ENCODE results near the gene SMCO1.
"Not testable (repeated sequence)": the region's sequence is repeated elsewhere in the genome, so short reads cannot be mapped to it uniquely, and the experiment has no call there.

SMCO1 gene

DNA sequence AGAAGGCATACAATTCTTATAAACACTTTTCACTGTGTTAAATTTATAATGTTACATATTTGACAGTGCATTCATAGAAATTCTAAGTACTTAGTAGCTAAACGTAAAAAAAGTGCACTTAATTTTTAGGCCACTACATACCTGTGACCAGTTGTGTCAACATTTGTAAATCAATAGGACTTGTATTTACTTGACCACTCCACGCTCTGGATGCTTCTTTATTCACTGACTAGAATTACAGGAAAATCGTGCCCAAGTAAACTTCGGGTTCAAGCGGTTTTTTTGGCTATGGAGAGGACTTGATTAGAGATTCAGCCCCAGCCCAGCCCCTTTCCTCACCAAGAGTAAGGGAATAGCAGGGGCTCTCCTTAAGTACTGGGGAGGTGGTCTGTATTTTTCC lies 31.4 kb upstream of the SMCO1 start:
- Histone ChIP-seq H3K4me3 (ENCODE audit: low read depth in 1 of 2, low read length in 2 of 2) (no peak overlapping the region), H3K9me3 (ENCODE audit: control insufficient read depth in 1 of 2, low read length in 2 of 2) (no peaks in the 10 kb centered on the region), H3K27ac (ENCODE audit: low read length) (no peak overlapping the region), H3K36me3 (ENCODE audit: control insufficient read depth in 1 of 2, insufficient read depth in 2 of 2, low read length in 2 of 2) (no peaks in the 10 kb centered on the region), H3K27me3 (ENCODE audit: low read depth, low read length) (no peaks in the 10 kb centered on the region), H3K4me1 (ENCODE audit: control insufficient read depth in 1 of 2, insufficient read depth in 2 of 2, low read length in 2 of 2) (no peaks in the 10 kb centered on the region)

DNA sequence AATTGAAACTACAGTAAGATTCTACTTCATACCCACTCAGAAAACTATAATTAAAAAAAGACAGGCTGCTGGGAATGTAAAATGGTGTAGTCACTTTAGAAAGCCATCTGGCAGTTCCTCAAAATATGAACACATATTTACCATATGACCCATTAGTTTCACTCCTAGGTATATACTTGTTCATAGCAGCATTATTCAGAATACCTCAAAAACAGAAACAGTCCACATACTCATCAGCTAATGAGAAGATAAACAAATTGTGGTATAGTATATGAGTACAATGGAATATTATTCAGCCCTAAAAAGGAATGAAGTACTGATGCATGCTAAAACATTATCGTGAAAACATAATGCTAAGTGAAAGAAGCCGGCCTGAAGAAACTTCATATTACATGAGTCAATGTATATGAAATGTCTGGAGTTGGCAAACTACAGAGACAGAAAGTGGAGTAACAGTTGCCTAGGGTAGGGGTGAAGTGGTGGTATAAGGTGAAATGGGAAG lies 29.4 kb upstream of the SMCO1 start:
- no peak overlapping the region for H3K27ac ChIP-seq (ENCODE audit: low read length)
- H3K36me3 ChIP-seq (ENCODE audit: control insufficient read depth in 1 of 2, insufficient read depth in 2 of 2, low read length in 2 of 2), result no peaks in the 10 kb centered on the region
- no peak overlapping the region for H3K4me3 ChIP-seq (ENCODE audit: low read depth in 1 of 2, low read length in 2 of 2)
- H3K27me3 ChIP-seq (ENCODE audit: low read depth, low read length), result no peaks in the 10 kb centered on the region
- H3K4me1 ChIP-seq (ENCODE audit: control insufficient read depth in 1 of 2, insufficient read depth in 2 of 2, low read length in 2 of 2), result no peaks in the 10 kb centered on the region
- H3K9me3 ChIP-seq (ENCODE audit: control insufficient read depth in 1 of 2, low read length in 2 of 2), result no peaks in the 10 kb centered on the region

DNA sequence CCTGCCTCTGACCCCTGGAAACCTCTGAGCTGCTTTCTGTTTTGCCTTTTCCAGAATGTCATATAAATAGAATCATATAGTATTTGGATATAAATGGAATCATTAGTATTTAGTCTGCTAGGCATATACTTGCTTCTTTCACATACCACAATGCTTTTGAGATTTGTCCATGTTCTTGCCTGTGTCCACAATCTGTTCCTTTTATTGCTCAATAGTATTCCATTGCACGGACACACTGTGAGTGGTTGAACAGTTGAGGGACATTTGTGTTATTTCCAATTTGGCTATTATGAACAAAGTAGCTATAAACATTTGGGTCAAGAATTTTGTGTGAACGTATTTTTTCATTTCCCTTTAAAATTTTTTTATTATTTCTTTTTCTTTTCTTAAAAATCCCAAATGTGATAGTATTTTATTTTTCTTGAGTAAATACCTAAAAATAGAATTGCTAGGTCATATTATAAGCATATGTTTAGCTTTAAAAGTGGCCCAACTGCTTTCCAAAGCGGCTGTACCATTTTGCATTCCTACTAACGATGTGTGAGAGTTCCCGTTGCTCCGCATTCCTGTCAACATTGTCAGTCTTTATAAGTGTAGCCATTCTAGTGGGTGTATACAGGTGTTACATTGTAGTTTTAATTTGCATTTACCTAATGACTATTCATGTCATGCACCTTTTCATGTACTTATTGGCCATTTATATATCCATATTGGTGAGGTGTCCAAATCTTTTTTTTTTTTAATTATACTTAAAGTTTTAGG lies 26.7 kb upstream of the SMCO1 start:
- H3K4me1 ChIP-seq (ENCODE audit: control insufficient read depth in 1 of 2, insufficient read depth in 2 of 2, low read length in 2 of 2), result no peaks in the 10 kb centered on the region
- H3K27ac ChIP-seq (ENCODE audit: low read length), result no peak overlapping the region
- H3K27me3 ChIP-seq (ENCODE audit: low read depth, low read length), result no peaks in the 10 kb centered on the region
- no peak overlapping the region for H3K4me3 ChIP-seq (ENCODE audit: low read depth in 1 of 2, low read length in 2 of 2)
- no peaks in the 10 kb centered on the region for H3K9me3 ChIP-seq (ENCODE audit: control insufficient read depth in 1 of 2, low read length in 2 of 2)
- no peaks in the 10 kb centered on the region for H3K36me3 ChIP-seq (ENCODE audit: control insufficient read depth in 1 of 2, insufficient read depth in 2 of 2, low read length in 2 of 2)

DNA sequence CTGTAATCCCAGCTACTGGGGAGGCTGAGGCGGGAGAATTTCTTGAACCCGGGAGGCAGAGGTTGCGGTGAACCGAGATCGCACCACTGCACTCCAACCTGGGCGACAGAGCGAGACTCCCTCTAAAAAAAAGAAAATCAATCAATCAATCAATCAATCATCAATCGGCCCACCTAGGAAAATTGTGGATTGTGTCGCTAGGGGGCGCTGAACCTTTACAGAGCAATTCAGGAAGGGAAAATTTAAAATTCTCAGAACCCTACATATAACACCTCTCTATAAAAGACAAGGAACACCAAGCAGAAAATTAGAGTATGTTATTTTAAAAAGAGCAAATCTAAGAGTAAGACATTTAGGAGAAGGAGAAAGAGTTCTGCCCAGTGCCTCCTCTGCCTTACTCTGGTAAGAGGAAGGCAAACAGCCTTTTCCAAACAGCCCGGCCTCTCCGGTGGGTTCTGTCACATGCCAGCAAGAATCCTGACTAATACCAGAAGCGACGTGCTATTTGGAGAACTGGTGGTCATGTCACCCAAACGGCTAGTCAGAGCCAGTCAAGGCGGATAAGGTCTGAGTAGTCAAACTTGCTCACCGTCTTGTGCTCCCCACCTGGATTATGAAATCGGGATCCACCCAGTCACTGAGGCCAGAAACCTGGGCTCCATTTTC lies 22.3 kb upstream of the SMCO1 start:
- H3K36me3 ChIP-seq (ENCODE audit: control insufficient read depth in 1 of 2, insufficient read depth in 2 of 2, low read length in 2 of 2), result no peaks in the 10 kb centered on the region
- H3K4me3 ChIP-seq (ENCODE audit: low read depth in 1 of 2, low read length in 2 of 2), result no peak overlapping the region
- H3K9me3 ChIP-seq (ENCODE audit: control insufficient read depth in 1 of 2, low read length in 2 of 2), result no peaks in the 10 kb centered on the region
- H3K4me1 ChIP-seq (ENCODE audit: control insufficient read depth in 1 of 2, insufficient read depth in 2 of 2, low read length in 2 of 2), result no peaks in the 10 kb centered on the region
- no peak overlapping the region for H3K27ac ChIP-seq (ENCODE audit: low read length)
- no peaks in the 10 kb centered on the region for H3K27me3 ChIP-seq (ENCODE audit: low read depth, low read length)

DNA sequence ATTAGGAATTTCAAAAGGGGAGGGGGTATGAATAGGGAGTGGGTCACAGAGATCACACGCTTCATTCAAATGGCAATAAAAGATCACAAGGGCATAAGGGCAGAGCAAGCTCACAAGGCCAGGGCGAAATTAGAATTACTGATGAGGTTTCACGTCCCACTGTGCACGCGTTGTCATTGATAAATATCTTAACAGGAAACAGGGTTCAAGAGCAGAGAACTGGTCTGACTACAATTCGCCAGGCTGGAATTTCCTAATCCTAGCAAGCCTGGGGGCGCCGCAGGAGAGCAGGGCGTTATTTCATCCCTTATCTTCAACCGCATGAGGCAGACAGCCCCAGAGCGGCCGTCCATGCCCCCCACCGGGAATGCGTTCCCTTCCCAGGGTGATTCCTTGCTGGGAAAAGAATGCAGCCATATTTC lies 18.1 kb upstream of the SMCO1 start:
- no peaks in the 10 kb centered on the region for H3K36me3 ChIP-seq (ENCODE audit: control insufficient read depth in 1 of 2, insufficient read depth in 2 of 2, low read length in 2 of 2)
- peaks cover 0 to 7% of the 10 kb centered on the region in 2 donors for H3K4me1 ChIP-seq (ENCODE audit: control insufficient read depth in 1 of 2, insufficient read depth in 2 of 2, low read length in 2 of 2)
- no peak overlapping the region for H3K4me3 ChIP-seq (ENCODE audit: low read depth in 1 of 2, low read length in 2 of 2)
- no peak overlapping the region for H3K27ac ChIP-seq (ENCODE audit: low read length)
- H3K27me3 ChIP-seq (ENCODE audit: low read depth, low read length), result no peaks in the 10 kb centered on the region
- no peaks in the 10 kb centered on the region for H3K9me3 ChIP-seq (ENCODE audit: control insufficient read depth in 1 of 2, low read length in 2 of 2)

DNA sequence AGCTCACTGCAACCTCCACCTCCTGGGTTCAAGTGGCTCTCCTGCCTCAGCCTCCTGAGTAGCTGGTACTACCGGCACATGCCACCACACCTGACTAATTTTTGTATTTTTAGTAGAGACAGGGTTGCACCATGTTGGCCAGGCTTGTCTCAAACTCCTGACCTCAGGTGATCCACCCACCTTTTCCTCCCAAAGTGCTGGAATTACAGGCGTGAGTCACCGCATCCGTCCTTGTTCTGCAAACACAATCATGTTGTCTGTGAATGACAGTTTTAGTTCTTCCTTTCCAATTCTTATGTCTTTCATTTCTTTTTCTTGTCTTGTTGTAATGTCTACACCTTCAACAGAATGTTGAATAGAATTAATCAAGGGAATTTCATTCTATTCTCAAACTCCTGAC lies 16.3 kb upstream of the SMCO1 start:
- no peaks in the 10 kb centered on the region for H3K27me3 ChIP-seq (ENCODE audit: low read depth, low read length)
- peaks cover 0 to 7% of the 10 kb centered on the region in 2 donors for H3K4me1 ChIP-seq (ENCODE audit: control insufficient read depth in 1 of 2, insufficient read depth in 2 of 2, low read length in 2 of 2)
- no peaks in the 10 kb centered on the region for H3K9me3 ChIP-seq (ENCODE audit: control insufficient read depth in 1 of 2, low read length in 2 of 2)
- H3K27ac ChIP-seq (ENCODE audit: low read length), result no peak overlapping the region
- no peak overlapping the region for H3K4me3 ChIP-seq (ENCODE audit: low read depth in 1 of 2, low read length in 2 of 2)
- H3K36me3 ChIP-seq (ENCODE audit: control insufficient read depth in 1 of 2, insufficient read depth in 2 of 2, low read length in 2 of 2), result no peaks in the 10 kb centered on the region

DNA sequence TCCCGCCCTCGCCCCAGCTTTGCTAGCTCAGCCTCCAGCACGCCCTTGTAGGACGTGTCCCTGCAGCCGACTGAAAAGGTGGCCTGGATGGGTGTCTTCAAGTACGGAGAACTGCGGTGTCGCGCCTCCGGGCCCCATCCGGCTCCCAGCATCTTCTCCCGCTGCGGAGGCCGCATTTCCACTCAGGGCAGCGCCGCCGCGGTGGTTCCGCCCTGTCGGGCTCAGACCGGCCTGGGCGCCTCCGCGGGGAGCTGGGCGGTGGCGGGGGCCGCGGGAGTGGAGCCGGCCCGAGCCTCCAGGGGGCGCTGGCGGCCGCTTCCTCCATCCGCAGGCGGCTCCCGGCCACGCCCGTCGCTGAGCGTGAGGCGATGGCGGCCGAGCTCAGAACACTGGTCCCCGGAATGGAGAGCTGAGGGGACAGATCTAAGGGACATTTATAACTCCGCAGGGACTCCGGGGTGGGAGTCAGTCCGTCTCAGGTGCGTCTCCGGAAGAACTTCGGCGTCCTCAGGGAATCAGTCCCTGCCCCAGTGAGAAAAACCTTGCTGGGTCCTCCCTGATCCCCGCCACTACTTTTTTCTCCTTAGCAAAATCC lies 13.6 kb upstream of the SMCO1 start:
- H3K4me1 ChIP-seq (ENCODE audit: control insufficient read depth in 1 of 2, insufficient read depth in 2 of 2, low read length in 2 of 2), result peaks cover 0 to 7% of the 10 kb centered on the region in 2 donors
- no peaks in the 10 kb centered on the region for H3K9me3 ChIP-seq (ENCODE audit: control insufficient read depth in 1 of 2, low read length in 2 of 2)
- no peaks in the 10 kb centered on the region for H3K36me3 ChIP-seq (ENCODE audit: control insufficient read depth in 1 of 2, insufficient read depth in 2 of 2, low read length in 2 of 2)
- H3K4me3 ChIP-seq (ENCODE audit: low read depth in 1 of 2, low read length in 2 of 2), result peak overlapping the region; percentile 44 to 58
- no peak overlapping the region for H3K27ac ChIP-seq (ENCODE audit: low read length)
- H3K27me3 ChIP-seq (ENCODE audit: low read depth, low read length), result no peaks in the 10 kb centered on the region

DNA sequence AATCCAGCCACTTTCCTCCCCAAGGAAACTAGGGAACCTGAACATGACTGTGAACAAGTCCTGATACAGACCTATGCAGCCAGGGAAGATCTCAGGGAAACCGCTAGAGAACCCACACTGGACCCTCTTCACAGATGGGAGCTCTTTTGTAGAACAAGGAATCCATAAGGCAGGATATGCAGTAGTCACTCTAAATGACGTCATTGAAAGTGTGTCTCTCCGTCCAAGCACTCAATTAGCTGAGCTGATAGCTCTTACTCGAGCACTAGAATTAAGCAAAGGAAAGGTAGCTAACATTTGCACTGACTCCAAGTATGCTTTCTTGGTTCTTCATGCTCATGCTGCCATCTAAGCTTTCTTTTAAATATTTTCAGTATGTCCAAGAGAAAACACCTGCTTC lies 10.0 kb upstream of the SMCO1 start:
- Histone ChIP-seq H3K4me3 (ENCODE audit: low read depth in 1 of 2, low read length in 2 of 2) (no peak overlapping the region), H3K4me1 (ENCODE audit: control insufficient read depth in 1 of 2, insufficient read depth in 2 of 2, low read length in 2 of 2) (peaks cover 0 to 7% of the 10 kb centered on the region in 2 donors), H3K9me3 (ENCODE audit: control insufficient read depth in 1 of 2, low read length in 2 of 2) (peaks cover 1 to 6% of the 10 kb centered on the region in 2 donors), H3K27me3 (ENCODE audit: low read depth, low read length) (no peaks in the 10 kb centered on the region), H3K36me3 (ENCODE audit: control insufficient read depth in 1 of 2, insufficient read depth in 2 of 2, low read length in 2 of 2) (no peaks in the 10 kb centered on the region), H3K27ac (ENCODE audit: low read length) (no peak overlapping the region)

DNA sequence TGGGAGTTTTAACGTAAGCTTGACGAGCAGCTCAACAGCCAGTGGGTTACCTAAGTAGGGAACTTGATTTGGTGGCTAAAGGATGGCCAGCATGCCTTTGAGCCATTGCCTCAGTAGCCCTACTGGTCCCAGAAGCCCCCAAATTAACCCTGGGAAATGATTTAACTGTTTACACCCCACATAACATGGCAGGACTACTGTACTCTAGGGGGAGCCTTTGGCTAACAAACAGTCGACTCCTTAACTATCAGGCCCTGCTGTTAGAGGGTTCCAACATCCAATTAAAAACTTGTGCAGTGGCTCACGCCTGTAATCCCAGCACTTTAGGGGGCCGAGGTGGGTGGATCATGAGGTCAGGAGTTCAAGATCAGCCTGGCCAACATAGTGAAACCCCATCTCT lies 9.4 kb upstream of the SMCO1 start:
- Histone ChIP-seq H3K36me3 (ENCODE audit: control insufficient read depth in 1 of 2, insufficient read depth in 2 of 2, low read length in 2 of 2) (no peaks in the 10 kb centered on the region), H3K9me3 (ENCODE audit: control insufficient read depth in 1 of 2, low read length in 2 of 2) (peaks cover 7 to 12% of the 10 kb centered on the region in 2 donors), H3K4me3 (ENCODE audit: low read depth in 1 of 2, low read length in 2 of 2) (no peak overlapping the region), H3K27ac (ENCODE audit: low read length) (no peak overlapping the region), H3K27me3 (ENCODE audit: low read depth, low read length) (no peaks in the 10 kb centered on the region), H3K4me1 (ENCODE audit: control insufficient read depth in 1 of 2, insufficient read depth in 2 of 2, low read length in 2 of 2) (peaks cover 0 to 7% of the 10 kb centered on the region in 2 donors)

DNA sequence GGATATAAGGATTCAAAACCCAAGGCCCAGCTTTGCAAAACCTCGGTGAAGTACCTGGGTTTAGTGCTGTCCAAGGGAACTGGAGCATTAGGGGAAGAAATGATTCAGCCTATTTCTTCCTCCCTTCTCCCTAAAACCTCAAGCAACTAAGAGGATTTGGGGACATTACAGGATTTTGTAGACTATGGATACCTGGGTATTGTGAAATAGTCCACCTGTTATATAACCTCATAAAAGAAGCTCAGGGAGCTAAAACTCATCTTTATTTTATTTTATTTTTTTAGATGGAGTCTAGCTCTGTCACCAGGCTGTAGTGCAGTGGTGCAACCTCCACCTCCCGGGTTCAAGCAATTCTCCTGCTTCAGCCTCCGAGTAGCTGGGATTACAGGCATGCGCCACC lies 8.7 kb upstream of the SMCO1 start:
- Histone ChIP-seq H3K27ac (ENCODE audit: low read length) (no peak overlapping the region), H3K9me3 (ENCODE audit: control insufficient read depth in 1 of 2, low read length in 2 of 2) (peaks cover 14 to 19% of the 10 kb centered on the region in 2 donors), H3K27me3 (ENCODE audit: low read depth, low read length) (no peaks in the 10 kb centered on the region), H3K4me3 (ENCODE audit: low read depth in 1 of 2, low read length in 2 of 2) (no peak overlapping the region), H3K36me3 (ENCODE audit: control insufficient read depth in 1 of 2, insufficient read depth in 2 of 2, low read length in 2 of 2) (no peaks in the 10 kb centered on the region), H3K4me1 (ENCODE audit: control insufficient read depth in 1 of 2, insufficient read depth in 2 of 2, low read length in 2 of 2) (peaks cover 0 to 4% of the 10 kb centered on the region in 2 donors)

DNA sequence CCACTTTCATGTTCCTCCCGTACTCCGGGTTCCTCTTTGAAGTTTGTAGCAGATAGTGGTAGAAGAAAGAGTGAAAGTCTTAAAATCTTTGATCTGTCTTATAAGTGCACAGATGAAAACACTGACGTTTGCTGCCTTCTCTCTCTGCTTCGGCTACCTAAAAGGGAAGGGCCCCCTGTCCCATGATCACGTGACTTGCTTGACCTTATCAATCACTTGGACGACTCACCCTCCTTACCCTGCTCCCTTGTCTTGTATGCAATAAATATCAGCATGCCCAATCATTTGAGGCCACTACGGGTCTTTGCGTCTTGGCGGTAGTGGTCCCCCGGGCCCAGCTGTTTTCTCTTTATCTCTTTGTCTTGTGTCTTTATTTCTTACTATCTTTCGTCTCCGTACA lies 6.1 kb upstream of the SMCO1 start:
- H3K36me3 ChIP-seq (ENCODE audit: control insufficient read depth in 1 of 2, insufficient read depth in 2 of 2, low read length in 2 of 2); H3K27ac ChIP-seq (ENCODE audit: low read length); H3K4me1 ChIP-seq (ENCODE audit: control insufficient read depth in 1 of 2, insufficient read depth in 2 of 2, low read length in 2 of 2); H3K4me3 ChIP-seq (ENCODE audit: low read depth in 1 of 2, low read length in 2 of 2); H3K27me3 ChIP-seq (ENCODE audit: low read depth, low read length): not testable (repeated sequence)
- H3K9me3 ChIP-seq (ENCODE audit: control insufficient read depth in 1 of 2, low read length in 2 of 2), result peaks cover 16 to 28% of the 10 kb centered on the region in 2 donors

Measured in muscle layer of duodenum (tissue), 2 donors.